C4-2B (cell line): ENCODE data around the gene NINL.

Experiments used
- CTCF ChIP-seq: fragments of 450-650 bp; conservative IDR thresholded peaks from 2 replicates; pipeline ENCODE4 v1.5.1; 2017; ENCODE audit warnings: mild to moderate bottlenecking
- ZFX ChIP-seq: fragments of 450-650 bp; IDR thresholded peaks from 2 replicates; pipeline ENCODE4 v1.6.1; 2017

GRCh38 chr20:25525295-25525694, 60.0 kb downstream of the NINL start:
- no peak for TF ChIP-seq CTCF
- no peak for TF ChIP-seq ZFX
